ENCODE measurements around the gene MYCBPAP. TPM values are rescaled to one million over a fixed set of nuclear protein-coding genes. Genes with fewer than 3 reads are reported as not detected.
"Not testable (repeated sequence)": the region's sequence is repeated elsewhere in the genome, so short reads cannot be mapped to it uniquely, and the experiment has no call there.

Gene MYCBPAP
- total RNA-seq, 2 experiments from 2014 or later: 0.78 to 1.5 TPM

GRCh38 chr17:50475362-50475761 is 32.9 kb upstream of the MYCBPAP start:
- Histone ChIP-seq H3K27me3 (ENCODE audit: control insufficient read depth in 1 of 2, insufficient read depth in 2 of 2, low read length in 2 of 2) (no peaks in the 10 kb centered on the region), H3K36me3 (ENCODE audit: insufficient read depth, low read length) (no peaks in the 10 kb centered on the region), H3K27ac (ENCODE audit: low read depth in 1 of 2, low read length in 2 of 2) (no peak overlapping the region), H3K9me3 (ENCODE audit: control insufficient read depth in 1 of 2, insufficient read depth in 1 of 2, low read length in 2 of 2) (no peaks in the 10 kb centered on the region), H3K4me1 (ENCODE audit: insufficient read depth, low read length) (peaks cover 20% of the 10 kb centered on the region), H3K4me3 (ENCODE audit: low read length) (no peak overlapping the region)
- intact Hi-C loops (cut with DNase I, micrococcal nuclease): loop anchor here in 1 of 2 experiments (5.0 kb wide), 3 partner anchors 103 to 367 kb away; partner anchors contain the start of genes EME1 and MRPL27
- TF ChIP-seq, protein P1, sequence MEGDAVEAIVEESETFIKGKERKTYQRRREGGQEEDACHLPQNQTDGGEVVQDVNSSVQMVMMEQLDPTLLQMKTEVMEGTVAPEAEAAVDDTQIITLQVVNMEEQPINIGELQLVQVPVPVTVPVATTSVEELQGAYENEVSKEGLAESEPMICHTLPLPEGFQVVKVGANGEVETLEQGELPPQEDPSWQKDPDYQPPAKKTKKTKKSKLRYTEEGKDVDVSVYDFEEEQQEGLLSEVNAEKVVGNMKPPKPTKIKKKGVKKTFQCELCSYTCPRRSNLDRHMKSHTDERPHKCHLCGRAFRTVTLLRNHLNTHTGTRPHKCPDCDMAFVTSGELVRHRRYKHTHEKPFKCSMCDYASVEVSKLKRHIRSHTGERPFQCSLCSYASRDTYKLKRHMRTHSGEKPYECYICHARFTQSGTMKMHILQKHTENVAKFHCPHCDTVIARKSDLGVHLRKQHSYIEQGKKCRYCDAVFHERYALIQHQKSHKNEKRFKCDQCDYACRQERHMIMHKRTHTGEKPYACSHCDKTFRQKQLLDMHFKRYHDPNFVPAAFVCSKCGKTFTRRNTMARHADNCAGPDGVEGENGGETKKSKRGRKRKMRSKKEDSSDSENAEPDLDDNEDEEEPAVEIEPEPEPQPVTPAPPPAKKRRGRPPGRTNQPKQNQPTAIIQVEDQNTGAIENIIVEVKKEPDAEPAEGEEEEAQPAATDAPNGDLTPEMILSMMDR (IDR thresholded peaks at IDR 0.05): no peak
- Mint-ChIP-seq H3K27ac (no peak overlapping the region), H3K36me3 (ENCODE audit: low read depth) (peaks cover 11% of the 10 kb centered on the region), H3K27me3 (peaks cover 7% of the 10 kb centered on the region), H3K4me1 (ENCODE audit: low read depth) (peaks cover 19% of the 10 kb centered on the region), H3K9me3 (no peaks in the 10 kb centered on the region), H3K4me3 (no peak overlapping the region)
- ATAC-seq (ENCODE audit: poor library complexity) (no peak), DNase-seq (no peak)
- ChIA-PET POLR2A (no interaction called here), CTCF (no interaction called here)

- H3K4me3 Mint-ChIP-seq: not testable (repeated sequence)
Measured at GRCh38 chr17:50475775-50476544, 32.3 kb upstream of the MYCBPAP start.

DNA sequence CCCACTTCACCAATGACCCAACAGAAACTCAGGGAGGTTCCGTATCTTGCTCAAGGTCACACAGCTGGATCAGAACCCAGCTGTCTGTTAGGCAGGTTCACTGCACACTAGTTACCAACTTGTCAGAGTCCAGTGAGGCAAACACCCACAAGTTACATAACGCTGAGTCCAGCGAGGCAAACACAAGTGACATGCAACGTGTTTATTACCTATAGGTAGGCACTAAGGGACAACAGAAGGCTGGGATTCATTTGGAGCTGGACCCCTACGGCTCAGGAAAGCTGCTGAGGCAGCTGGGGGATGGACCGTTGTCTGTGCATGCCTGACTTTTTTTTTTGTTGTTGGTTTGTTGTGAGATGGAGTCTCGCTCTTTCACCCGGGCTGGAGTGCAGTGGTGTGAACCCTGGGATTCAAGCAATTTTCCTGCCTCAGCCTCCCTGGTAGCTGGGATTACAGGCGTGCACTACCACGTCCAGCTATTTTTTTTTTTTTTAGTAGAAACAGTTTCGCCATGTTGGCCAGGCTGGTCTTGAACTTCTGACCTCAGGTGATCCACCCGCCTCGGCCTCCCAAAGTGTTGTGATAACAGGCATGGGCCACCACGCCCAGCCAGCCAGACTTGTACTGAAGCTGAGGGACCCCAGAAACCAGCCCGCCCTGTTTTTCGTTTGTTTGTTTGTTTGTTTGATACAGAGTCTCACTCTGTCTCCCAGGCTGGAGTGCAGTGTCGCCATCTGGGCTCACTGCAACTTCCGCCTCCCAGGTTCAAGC is 31.5 kb upstream of the MYCBPAP start:
- intact Hi-C loops (cut with DNase I, micrococcal nuclease): loop anchor here in 1 of 2 experiments (1.0 to 5.0 kb wide), 4 partner anchors 78 to 366 kb away; partner anchors contain the start of genes EME1 and MRPL27
- H3K27me3 ChIP-seq (ENCODE audit: control insufficient read depth in 1 of 2, insufficient read depth in 2 of 2, low read length in 2 of 2): no peaks in the 10 kb centered on the region
- TF ChIP-seq, protein P1 (IDR thresholded peaks at IDR 0.05): no peak
- peaks cover 2% of the 10 kb centered on the region for H3K36me3 ChIP-seq (ENCODE audit: insufficient read depth, low read length)
- no peak overlapping the region for H3K27ac ChIP-seq (ENCODE audit: low read depth in 1 of 2, low read length in 2 of 2)
- H3K4me3 ChIP-seq (ENCODE audit: low read length): no peak overlapping the region
- no peaks in the 10 kb centered on the region for H3K9me3 ChIP-seq (ENCODE audit: control insufficient read depth in 1 of 2, insufficient read depth in 1 of 2, low read length in 2 of 2)
- ChIA-PET POLR2A (interaction anchor here (1.3 kb wide), 1 partner anchor 79 kb away, joined by 4 read pairs; no protein-coding TSS in a partner anchor), CTCF (no interaction called here)
- ATAC-seq (ENCODE audit: poor library complexity) (no peak), DNase-seq (no peak)
- H3K36me3 Mint-ChIP-seq (ENCODE audit: low read depth): peaks cover 11% of the 10 kb centered on the region
- H3K4me1 Mint-ChIP-seq (ENCODE audit: low read depth): peaks cover 23% of the 10 kb centered on the region
- H3K27me3 Mint-ChIP-seq: no peaks in the 10 kb centered on the region
- H3K4me3 Mint-ChIP-seq: no peak overlapping the region
- H3K27ac Mint-ChIP-seq: no peak overlapping the region
- H3K9me3 Mint-ChIP-seq: no peaks in the 10 kb centered on the region
- H3K4me1 ChIP-seq (ENCODE audit: insufficient read depth, low read length): peaks cover 22% of the 10 kb centered on the region

More at GRCh38 chr17:50475775-50476544, 32.3 kb upstream of the MYCBPAP start:
- H3K9me3 Mint-ChIP-seq; H3K36me3 ChIP-seq (ENCODE audit: insufficient read depth, low read length); H3K9me3 ChIP-seq (ENCODE audit: control insufficient read depth in 1 of 2, insufficient read depth in 1 of 2, low read length in 2 of 2); CTCF ChIA-PET; H3K27me3 Mint-ChIP-seq; H3K27ac ChIP-seq (ENCODE audit: low read depth in 1 of 2, low read length in 2 of 2); DNase-seq; ATAC-seq (ENCODE audit: poor library complexity); POLR2A ChIA-PET; H3K27ac Mint-ChIP-seq; H3K4me3 ChIP-seq (ENCODE audit: low read length); H3K27me3 ChIP-seq (ENCODE audit: control insufficient read depth in 1 of 2, insufficient read depth in 2 of 2, low read length in 2 of 2): not testable (repeated sequence)
- H3K36me3 Mint-ChIP-seq (ENCODE audit: low read depth): peaks cover 11% of the 10 kb centered on the region
- peaks cover 23% of the 10 kb centered on the region for H3K4me1 Mint-ChIP-seq (ENCODE audit: low read depth)
- H3K4me1 ChIP-seq (ENCODE audit: insufficient read depth, low read length): peaks cover 22% of the 10 kb centered on the region
- intact Hi-C loops (cut with DNase I, micrococcal nuclease): loop anchor here in 1 of 2 experiments (5.0 kb wide), 3 partner anchors 104 to 366 kb away; partner anchors contain the start of genes EME1 and MRPL27

Data from CD4-positive, alpha-beta T cell (primary cell).